MG63 (cell line): ENCODE data around the gene PLOD1. TPM values are rescaled to one million over a fixed set of nuclear protein-coding genes. Genes with fewer than 3 reads are reported as not detected.

Experiments
- total RNA-seq: library from RNA; depleted of rRNA; stranded (reverse); fragments of >200 nt; shearing (Covaris generic); gene quantifications from 2 replicates; pipeline ENCODE4 v1.2.3, GENCODE V29; 2014; ENCODE audit warnings: low replicate concordance; rRNA removed

PLOD1 gene
- total RNA-seq, 1 experiment from 2014 or later = 169 TPM

Other genes with a start within 250 kb of the PLOD1 start
- gene DRAXIN, start 243.0 kb upstream of the PLOD1 start, total RNA-seq = 0.36 TPM in 1 of 2 replicates, not detected in the other
- 43.5 and 53.7 TPM in 2 replicates for gene AGTRAP, start 198.6 kb upstream of the PLOD1 start, total RNA-seq
- not detected in 2 replicates for gene C1orf167, start 172.5 kb upstream of the PLOD1 start, total RNA-seq
- 3.8 and 7.8 TPM in 2 replicates for gene MTHFR, start 128.8 kb upstream of the PLOD1 start, total RNA-seq
- gene CLCN6, start 128.5 kb upstream of the PLOD1 start, total RNA-seq = 1.5 and 6.1 TPM in 2 replicates
- gene NPPA, start 86.9 kb upstream of the PLOD1 start, total RNA-seq = not detected in 2 replicates
- gene NPPB, start 75.8 kb upstream of the PLOD1 start, total RNA-seq = not detected in 2 replicates
- gene KIAA2013, start 8.3 kb upstream of the PLOD1 start, total RNA-seq = 43.8 and 57.2 TPM in 2 replicates
- gene MFN2, start 45.7 kb downstream of the PLOD1 start, total RNA-seq = 25.2 and 43.7 TPM in 2 replicates
- gene MIIP, start 84.8 kb downstream of the PLOD1 start, total RNA-seq = 33.8 and 35.9 TPM in 2 replicates
- 0.82 TPM in 1 of 2 replicates, not detected in the other for gene TNFRSF8, start 128.6 kb downstream of the PLOD1 start, total RNA-seq
- 2.5 and 3.9 TPM in 2 replicates for gene TNFRSF1B, start 232.3 kb downstream of the PLOD1 start, total RNA-seq